Fibroblast of skin of scalp (primary cell): Measurements from ENCODE around the gene USP6.
A peak's percentile ranks its signal among the peaks of the same experiment; 100 is the strongest.
"Not testable (repeated sequence)": the region's sequence is repeated elsewhere in the genome, so short reads cannot be mapped to it uniquely, and the experiment has no call there.

ENCODE experiments used
- DNase-seq: peaks from one replicate; pipeline ENCODE4 v3.0.0-alpha.2; 2013

USP6 gene

DNA sequence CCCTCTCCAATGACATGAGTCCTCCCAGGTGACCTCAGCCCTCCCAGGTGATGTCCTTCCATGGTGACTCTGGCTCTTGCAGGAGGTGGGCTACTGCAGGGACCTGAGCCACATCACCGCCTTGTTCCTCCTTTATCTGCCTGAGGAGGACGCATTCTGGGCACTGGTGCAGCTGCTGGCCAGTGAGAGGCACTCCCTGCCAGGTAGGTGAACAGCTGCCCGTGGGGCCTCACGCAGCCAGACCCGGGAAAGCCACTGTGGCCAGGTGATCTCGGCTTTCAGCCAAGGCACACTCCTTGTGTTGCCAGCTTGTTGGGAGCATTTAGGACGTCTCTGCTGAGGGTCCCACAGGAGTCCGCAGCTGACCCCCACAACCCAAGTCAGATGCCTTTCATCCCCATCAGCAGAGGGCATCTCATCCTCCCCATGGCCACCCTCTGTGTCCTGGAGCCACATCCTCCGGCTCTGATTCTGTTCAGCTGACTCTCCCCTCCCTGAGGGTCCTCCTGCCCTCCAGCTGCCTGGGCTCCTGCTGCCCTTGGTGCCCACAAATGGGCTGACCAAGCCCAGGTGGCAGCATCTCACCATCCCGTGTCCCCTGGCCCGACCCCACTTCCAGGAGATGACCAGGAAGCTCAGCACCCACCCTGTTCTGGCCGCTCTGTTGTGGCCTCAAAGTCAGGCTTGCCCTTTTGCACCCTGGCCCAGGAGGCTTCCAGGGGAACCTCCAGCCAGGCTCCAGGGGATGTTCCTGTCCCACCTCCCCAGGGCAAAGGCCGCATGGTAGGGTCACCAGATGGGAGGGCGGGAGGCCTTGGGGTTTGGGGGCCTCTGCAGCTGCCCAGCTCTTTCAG lies 20.1 kb downstream of the USP6 start:
- no peak for DNase-seq

DNA sequence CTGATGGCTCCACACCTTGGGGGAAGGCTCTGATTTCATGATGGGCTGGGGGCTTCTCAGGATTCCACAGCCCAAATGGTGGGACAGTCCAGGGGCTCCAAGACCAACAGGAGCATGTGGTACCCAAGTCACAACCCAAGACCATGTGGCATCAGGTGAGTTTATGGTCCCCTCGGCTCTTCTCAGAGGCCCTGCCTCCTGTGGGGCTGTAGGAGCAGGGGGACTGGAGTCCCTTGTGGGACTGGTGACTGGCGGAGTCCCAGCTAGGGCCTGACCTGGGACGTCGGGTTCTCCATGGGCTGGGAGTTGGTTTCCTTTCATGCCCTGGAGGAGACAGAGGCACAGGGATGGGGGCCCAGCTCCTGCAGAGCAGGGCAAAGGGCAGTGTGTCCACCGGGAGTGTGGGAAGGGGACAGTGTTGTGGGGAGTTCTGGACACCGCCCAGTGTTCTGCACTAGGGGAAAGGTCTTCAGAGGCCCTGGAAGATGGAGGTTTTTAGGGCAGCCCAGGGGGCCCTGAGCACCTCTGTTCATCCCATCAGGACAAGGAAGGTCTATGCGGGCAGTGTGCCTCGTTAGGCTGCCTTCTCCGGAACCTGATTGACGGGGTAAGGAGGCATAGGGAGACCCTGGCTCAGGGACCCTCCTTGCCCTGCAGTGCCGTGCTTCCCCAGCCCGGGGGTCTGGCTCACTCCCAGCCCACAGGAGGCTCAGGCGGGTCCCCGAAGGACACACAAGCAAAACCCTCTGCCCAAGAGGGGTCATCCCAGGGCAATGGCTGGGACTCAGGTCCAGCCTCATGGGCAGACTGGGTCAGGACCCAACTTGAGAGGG lies 21.0 kb downstream of the USP6 start:
- not testable (repeated sequence) for DNase-seq

DNA sequence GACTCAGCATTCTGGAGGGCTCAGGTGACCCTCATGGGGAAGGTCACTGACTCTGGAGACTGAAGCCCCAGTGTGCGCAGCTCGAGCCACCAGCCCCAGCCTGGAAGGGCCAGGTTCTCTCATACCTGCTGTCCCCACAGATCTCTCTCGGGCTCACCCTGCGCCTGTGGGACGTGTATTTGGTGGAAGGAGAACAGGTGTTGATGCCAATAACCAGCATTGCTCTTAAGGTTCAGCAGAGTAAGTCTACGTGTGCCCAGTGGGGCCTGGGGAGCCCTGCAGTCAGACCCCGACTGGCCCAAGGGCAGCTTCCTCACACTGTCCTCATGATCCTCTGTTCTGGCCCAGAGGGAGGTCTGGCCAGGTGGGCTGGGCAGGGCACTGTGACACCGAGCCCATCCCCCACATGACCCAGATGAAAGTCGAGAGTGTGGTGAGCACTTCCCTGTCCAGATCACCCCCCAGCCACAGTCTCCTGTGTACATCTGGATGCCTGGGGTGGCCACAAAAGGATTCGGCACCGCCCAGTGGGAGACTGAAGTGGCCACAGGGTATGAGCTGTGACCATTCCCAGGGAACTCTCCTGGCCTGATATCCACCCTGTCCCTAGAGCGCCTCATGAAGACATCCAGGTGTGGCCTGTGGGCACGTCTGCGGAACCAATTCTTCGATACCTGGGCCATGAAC lies 21.8 kb downstream of the USP6 start:
- not testable (repeated sequence) for DNase-seq

DNA sequence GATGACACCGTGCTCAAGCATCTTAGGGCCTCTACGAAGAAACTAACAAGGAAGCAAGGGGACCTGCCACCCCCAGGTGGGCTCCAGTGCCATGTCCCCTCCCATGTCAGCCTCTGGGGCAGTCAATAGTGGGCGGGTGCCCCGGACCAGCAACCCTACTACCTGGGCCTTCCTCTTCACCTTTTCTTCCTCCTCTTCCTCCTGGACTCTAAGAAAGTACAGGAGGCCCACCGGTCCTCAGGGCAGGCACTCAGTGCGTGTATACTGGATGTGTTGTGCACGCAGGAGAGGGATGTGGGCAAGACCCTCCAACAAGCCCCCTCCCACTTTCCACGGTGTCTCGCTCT lies 22.3 kb downstream of the USP6 start:
- not testable (repeated sequence) for DNase-seq

DNA sequence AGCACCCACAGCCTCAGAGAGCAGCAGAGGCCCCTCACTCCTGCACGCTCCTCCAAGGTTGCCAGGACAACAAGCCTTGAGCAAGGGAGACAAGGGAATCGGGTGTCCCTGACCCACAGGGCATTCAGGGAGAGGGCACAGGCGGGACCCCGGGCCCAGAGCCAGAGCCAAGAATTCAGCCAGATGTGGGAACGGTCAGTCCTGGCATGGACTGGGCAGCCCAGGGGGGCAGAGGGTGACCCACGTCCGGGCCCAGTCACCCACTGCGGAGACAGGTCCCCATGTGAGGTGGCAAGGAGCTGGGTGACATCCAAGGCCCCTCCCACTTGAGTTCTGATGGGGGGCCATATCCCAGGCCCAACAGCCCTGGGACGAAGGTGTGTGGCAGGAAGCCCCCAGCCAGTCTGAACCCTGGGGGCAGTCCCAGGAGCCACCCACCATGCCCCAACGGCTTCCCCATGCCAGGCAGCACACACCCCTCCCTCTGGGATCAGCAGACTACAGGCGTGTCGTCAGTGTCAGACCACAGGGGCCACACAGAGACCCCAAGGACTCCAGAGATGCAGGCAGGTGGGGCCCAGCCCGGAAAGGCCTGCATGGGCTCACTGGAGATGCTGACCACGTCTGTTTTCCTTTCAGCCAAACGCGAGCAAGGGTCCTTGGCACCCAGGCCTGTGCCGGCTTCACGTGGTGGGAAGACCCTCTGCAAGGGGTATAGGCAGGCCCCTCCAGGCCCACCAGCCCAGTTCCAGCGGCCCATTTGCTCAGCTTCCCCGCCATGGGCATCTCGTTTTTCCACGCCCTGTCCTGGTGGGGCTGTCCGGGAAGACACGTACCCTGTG lies 23.0 kb downstream of the USP6 start:
- DNase-seq = no peak

DNA sequence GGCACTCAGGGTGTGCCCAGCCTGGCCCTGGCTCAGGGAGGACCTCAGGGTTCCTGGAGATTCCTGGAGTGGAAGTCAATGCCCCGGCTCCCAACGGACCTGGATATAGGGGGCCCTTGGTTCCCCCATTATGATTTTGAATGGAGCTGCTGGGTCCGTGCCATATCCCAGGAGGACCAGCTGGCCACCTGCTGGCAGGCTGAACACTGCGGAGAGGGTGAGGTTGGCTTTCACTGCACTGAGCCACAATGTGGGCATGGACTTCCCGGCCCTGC lies 23.6 kb downstream of the USP6 start:
- DNase-seq = no peak

DNA sequence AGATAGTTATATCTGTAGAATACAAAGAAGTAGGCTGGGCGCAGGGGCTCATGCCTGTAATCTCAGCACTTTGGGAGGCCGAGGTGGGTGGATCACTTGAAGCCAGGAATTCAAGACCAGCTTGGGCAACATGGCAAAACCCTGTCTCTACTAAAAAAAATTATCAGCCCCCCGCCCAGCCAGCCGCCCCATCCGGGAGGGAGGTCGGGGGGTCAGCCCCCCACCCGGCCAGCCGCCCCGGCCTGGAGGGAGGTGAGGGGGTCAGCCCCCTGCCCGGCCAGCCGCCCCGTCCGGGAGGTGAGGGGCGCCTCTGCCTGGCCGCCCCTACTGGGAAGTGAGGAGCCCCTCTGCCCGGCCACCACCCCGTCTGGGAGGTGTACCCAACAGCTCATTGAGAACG lies 27.0 kb downstream of the USP6 start:
- not testable (repeated sequence) for DNase-seq

DNA sequence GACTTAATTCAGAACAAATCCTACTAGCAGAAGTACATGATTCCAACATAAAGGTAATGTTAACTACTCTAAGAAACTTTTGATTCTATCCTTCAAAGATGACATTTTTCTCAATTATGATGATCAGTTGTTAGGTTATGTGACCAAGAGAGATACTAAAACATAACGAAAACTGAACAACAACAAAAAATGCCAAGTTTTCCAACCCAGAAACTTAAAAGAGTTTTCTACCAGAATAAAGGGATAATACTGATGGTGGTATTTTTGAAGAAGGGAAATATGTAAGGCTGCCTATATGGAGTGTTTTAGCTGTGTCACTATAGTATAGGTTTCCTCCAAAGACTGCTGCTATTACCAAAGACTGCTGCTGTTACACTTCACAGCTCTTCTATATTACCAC lies 30.3 kb downstream of the USP6 start:
- DNase-seq = not testable (repeated sequence)

DNA sequence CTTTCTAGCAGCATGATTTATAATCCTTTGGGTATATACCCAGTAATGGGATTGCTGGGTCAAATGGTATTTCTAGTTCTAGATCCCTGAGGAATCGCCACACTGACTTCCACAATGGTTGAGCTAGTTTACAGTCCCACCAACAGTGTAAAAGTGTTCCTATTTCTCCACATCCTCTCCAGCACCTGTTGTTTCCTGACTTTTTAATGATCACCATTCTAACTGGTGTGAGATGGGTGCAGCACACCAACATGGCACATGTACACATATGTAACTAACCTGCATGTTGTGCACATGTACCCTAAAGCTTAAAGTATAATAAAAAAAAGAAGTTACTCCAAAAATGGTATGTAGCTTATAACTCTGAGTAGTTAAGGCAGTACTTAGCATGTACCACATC lies 44.9 kb downstream of the USP6 start:
- DNase-seq = not testable (repeated sequence)

DNA sequence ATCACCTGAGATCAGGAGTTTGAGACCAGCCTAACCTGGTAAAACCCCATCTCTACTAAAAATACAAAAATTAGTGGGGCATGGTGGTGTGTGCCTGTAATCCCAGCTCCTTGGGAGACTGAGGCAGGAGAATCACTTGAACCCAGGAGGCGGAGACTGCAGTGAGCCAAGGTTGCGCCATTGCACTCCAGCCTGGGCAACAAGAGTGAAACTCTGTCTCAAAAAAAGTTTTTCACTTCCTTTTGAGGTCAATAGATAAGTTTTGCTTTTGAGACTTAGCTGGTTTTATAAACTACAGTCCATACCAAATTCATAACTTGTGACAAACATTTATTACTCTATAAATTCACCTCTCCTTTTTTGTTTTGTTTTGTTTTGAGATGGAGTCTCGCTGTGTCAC lies 46.0 kb downstream of the USP6 start:
- DNase-seq = not testable (repeated sequence)

DNA sequence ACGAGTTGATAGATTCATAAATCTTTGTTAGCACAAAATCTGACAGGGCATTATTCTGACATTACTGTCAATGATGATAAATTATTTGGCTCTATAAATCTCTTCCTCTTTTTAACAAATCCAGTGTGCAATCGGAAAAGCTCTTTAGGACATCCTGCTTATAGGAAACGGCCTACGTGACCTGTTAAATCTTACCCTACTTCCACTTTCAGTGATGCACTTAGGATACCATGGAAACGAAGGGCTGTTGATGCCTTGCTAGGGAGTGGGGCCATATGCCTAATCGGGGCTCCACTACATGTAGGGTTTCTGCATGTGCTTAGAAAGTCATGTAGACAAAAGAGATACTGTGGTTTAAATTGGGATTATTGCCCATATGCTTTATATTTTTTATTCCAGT lies 48.6 kb downstream of the USP6 start:
- DNase-seq = no peak

DNA sequence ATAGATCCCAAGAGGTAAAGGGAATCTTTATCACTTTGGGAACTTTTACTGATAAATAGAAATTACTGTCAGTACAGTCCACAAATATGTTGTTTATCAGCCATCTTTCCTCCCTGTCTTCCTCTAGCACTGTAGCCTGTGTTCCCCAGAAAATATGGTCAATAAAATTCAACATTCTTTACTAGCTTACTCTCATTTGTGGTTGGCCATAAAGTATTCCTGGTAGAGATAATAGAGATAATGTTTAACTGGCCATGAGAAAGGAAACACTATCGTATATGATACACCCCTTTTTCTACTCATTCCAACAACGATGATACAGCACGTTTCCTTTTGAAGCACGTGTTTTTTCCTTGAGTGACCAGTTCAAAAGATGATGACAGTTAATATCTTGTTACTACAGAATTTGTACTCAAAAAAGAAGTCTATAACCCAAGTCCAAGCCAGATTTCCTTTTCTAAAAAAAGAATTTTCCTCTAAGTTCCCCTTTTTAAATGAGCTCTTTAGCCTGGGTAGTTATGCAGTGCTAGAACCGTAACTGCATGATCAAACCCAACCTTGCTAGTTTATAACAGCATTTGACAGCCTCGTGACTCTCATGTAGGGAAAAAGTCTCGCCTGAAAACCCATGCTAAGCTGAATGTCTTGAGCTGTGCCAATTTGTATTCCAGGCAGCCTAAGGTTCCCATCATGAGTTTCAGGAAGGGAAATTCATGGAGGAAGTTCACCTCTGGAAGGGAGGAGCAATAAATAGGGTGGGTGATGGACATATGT lies 50.1 kb downstream of the USP6 start:
- peak; percentile 22 for DNase-seq

DNA sequence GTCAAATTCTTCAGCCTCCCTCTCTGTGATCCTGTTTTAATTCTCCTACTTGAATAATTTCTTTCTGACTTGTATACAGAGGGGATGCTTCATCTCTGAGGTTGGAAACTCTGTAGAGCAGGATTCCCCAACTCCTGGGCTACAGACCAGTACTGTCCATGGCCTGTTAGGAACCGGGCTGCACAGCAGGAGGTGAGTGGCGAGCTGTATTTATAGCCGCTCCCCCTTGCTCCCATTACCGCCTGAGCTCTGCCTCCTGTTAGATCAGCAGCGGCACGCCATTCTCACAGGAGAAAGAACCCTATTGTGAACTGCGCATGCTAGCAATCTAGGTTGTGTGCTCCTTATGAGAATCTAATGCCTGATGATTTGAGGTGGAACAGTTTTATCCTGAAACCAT lies 59.2 kb downstream of the USP6 start:
- DNase-seq = not testable (repeated sequence)

DNA sequence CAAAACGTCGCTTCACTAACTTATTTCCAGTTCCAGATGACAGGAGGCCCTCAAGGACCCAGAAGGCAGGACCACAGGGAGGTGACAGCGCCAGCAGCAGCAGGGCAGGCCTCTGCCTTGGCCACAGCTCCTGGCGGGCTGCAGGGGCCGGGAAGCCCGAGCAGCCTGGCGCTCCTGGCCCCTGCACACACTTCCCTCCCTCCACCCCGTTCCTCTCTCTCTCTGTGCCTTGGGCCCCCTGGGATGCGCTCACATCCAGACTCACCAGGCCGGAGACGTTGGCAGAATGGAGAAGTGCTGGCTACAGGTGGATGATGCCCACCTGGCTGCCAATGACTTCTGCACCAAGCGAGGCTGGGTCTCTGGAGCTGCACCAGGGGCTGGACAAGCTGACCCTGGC lies 63.2 kb downstream of the USP6 start:
- DNase-seq = no peak

DNA sequence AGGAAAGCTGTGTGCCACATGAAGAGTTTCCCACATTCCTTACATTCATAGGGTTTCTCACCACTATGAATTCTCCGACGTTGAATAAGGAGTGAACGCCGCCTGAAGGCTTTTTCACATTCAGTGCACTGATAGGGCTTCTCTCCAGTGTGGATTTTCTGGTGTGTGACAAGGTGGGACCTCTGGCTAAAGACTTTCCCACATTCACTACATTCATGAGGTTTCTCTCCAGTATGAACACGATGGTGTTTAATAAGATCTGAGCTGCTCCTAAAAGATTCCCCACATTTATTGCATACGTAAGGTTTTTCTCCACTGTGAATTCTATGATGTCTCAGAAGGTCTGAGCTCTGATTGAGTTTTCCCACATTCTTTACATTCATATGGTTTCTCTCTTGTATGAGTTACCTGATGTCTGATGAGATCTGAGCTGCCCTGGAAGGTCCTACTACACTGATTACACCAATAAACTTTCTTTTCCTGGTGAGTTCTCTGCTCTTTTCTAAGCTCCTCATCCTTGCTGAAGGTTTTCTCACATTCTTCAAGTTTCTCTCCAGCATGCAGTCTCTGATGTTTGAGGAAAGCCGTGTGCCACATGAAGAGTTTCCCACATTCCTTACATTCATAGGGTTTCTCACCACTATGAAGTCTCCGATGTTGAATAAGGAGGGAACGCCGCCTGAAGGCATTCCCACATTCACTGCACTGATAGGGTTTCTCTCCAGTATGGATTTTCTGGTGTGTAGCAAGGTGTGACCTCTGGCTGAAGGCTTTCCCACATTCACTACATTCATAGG lies 65.9 kb downstream of the USP6 start:
- no peak for DNase-seq

DNA sequence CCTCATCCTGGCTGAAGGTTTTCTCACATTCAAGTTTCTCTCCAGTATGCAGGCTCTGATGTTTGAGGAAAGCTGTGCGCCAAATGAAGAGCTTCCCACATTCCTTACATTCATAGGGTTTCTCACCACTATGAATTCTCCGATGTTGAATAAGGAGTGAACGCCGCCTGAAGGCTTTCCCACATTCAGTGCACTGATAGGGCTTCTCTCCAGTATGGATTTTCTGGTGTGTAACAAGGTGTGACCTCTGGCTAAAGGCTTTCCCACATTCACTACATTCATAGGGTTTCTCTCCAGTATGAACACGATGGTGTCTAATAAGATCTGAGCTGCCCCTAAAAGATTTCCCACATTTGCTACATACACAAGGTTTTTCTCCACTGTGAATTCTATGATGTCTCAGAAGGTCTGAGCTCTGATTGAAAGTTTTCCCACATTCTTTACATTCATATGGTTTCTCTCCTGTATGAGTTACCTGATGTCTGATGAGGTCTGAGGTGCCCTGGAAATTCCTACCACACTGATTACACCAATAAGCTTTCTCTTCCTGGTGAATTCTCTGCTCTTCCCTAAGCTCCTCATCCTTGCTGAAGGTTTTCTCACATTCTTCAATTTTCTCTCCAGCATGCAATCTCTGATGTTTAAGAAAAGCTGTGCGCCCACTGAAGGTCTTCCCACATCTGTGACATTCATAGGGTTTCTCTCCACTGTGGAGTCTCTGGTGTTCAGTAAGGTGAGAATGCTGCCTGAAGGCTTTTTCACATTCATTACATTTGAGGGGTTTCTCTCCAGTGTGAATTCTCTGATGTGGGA lies 67.0 kb downstream of the USP6 start:
- DNase-seq = no peak

DNA sequence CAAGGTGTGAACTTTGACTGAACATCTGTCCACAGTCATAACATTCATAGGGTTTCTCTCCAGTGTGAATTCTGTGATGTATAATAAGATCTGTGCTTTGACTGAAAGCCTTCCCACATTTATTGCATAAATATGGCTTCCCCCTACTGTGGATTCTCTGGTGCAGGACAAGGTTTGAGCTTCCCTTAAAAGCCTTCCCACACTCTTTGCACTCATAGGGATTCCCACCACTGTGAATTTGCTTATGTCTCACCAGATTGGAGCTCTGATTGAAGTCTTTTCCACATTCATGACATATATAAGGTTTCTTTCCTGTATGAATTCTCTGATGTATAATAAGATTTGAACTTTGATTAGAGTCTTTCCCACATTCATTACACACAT lies 67.6 kb downstream of the USP6 start:
- DNase-seq = no peak

DNA sequence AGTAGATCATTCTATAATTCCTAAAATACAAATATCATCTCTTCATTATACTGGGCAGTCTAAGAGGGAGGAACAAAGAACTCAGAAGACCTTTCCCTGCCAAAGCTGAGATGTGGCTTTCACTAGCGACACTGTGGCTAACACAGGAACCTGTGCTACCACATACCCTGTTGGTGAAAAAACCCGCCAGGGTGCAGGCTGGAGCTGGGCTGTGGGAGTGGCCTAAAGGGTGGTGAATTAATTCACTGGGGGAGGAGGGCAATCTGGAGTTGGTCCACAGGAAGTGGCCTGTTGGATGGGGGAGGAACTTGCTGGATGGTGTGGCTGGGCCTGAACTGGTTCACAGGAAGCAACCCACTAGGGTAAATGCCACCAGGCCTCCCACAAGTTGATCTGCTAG lies 68.5 kb downstream of the USP6 start:
- DNase-seq = no peak

DNA sequence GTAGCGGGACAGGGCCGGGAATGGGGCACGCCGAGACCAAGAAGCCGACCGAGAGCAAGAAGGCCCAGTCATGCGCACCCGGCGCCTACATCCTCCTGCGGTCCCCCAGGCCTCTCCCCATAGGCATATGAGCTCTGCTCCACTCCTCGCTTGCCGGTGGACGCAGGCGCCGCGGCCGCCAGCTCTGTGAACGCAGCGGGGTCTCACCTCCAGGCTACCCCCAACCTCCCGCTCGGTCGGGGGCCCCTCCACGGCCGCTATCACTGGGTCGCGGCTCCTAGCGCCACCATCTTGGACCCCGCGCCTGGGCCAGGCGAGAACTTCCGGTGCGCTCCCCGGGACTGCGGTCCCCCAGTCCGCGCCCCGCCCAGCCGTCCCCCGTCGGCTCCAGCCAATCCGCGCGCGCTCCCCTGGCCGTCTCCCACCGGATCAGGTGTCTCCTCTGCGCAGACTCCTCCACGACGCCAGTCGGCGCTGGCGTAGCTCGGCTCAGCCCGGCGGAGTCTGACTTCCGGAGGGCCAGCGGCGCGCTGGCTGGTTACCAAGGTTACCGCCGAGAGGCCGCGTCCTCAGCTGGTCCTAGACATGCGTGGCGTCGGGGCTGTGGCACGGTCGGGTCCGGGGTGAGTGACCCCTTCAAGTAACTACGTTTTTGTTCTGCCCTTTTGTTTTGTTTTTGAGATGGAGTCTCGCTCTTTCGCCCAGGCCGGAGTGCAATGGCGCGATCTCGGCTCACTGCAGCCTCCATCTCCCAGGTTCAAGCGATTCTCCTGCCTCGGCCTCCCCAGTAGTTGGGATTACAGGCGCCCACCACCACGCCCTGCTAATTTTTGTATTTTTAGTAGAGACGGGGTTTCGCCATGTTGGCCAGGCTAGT lies 75.9 kb downstream of the USP6 start, which contains the start of gene ZNF594:
ZNF594 (minus strand) TSS at position 328 of the 877 bp plus-strand sequence. CDS start 7,612 bp downstream, outside the sequence.
- DNase-seq = peak; percentile 97
